Stimulated activated CD8-positive, alpha-beta memory T cell treated with anti-CD3 and anti-CD28 coated beads, Interleukin-7, amount 100 ng/mL, for 4 hours (primary cell): ENCODE results near the gene PPTC7.
"Not testable (repeated sequence)": the region's sequence is repeated elsewhere in the genome, so short reads cannot be mapped to it uniquely, and the experiment has no call there.

Experiments used
- DNase-seq, 2 donors: peaks; one replicate each; pipeline ENCODE4 v3.0.0-alpha.2; 2020; ENCODE audit warnings: low read depth in 2 of 2

The PPTC7 gene

GRCh38 chr12:110536834-110537604 is 46.1 kb downstream of the PPTC7 start:
- DNase-seq, result no peak

GRCh38 chr12:110534811-110535210 is 48.3 kb downstream of the PPTC7 start:
- no peak for DNase-seq

- no peak for DNase-seq
Measured at GRCh38 chr12:110533607-110534006, 49.5 kb downstream of the PPTC7 start.

GRCh38 chr12:110532644-110533043 is 50.5 kb downstream of the PPTC7 start:
- no peak for DNase-seq

GRCh38 chr12:110531741-110532333 is 51.3 kb downstream of the PPTC7 start:
- DNase-seq, result no peak

GRCh38 chr12:110530511-110530910 is 52.6 kb downstream of the PPTC7 start:
- DNase-seq, result no peak

DNA sequence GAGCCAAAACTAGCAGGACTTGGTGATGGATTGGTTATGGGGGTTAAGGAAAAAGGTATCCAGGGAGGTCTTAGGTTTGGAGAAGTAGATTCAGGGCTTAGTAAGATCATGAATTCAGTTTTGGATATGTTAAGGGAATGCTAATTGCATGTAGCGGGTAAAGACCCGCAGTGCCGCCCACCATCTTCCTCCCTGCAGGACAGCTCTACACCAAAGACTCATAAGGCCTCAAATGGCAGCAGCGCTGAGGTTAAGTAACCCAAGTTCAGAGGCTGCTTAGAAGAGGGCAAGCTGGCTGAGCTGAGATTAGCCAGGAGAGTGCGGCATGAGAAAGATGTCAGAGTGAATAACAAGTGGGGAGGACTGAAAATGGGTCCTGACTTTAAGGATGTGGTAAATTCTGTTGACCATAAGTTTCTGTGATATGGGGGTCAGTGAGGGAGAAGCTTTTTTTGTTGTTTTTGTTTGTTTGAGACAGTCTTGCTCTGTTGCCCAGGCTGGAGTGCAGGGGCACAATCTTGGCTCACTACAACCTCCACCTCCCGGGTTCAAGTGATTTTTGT is 54.8 kb downstream of the PPTC7 start:
- no peak for DNase-seq

GRCh38 chr12:110520876-110521712 is 62.0 kb downstream of the PPTC7 start:
- DNase-seq, result not testable (repeated sequence)

- DNase-seq, result not testable (repeated sequence)
Measured at GRCh38 chr12:110518014-110518413, 65.1 kb downstream of the PPTC7 start.

DNA sequence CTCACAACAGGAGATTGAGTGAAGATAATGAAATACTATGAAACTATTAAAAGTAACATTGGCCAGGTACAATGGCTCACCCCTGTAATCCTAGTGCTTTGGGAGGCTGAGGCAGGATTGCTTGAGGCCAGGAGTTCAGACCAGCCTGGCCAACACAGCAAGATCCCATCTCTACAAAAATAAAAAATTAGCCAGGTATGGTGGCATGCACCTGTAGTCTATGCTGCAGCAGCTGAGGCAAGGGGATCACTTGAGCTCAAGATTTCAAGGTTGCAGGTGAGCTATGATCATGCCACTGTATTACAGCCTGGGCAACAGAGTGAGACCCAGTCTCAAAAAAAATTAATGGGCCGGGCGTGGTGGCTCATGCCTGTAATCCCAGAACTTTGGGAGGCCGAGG is 66.1 kb downstream of the PPTC7 start:
- no peak for DNase-seq

GRCh38 chr12:110514363-110514762 is 68.8 kb downstream of the PPTC7 start:
- no peak for DNase-seq

- DNase-seq, result no peak
Measured at GRCh38 chr12:110513842-110514241, 69.3 kb downstream of the PPTC7 start.

DNA sequence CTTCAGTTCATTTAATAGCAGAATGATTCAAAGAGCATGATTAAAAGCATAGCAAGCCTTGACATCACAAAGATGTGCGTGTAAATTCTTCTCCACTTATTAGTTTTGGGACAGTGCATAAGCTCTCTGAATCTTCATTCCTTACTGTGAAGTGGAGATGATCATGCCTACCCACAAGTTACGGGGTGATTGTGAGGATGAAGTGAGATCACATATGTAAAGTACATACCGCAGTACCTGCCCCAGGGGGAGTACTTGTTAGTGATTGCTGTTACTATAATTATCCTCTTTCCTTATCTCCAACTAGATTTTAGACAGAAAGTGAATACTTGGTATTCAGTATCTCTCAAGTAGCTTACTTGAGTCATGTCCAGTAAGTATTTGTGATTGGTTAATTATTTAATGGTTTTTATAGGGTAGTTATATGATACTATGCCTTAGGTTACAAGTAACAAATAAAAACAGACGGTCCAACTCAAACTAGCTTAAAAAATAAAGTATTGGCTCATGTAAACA is 75.0 kb downstream of the PPTC7 start:
- no peak for DNase-seq

DNA sequence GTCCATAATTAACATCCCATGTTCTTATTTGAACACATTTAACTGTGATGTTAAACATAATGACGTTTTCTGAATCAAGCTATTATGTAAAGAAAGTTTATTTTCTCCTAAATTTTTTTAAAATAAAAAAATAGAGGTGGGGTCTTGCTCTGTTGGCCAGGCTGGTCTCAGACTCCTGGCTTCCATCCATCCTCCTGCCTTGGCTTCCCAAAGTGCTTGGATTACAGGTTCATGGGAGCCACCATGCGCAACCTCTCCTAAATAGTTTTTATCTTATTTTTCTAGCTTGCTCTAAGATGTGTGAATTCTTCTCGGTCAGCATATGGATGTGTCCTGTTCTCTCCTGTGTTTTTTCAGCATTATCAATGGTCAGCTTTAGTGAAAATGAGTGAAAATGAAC is 77.8 kb downstream of the PPTC7 start:
- no peak for DNase-seq

- DNase-seq, result no peak
Measured at GRCh38 chr12:110503432-110503831, 79.7 kb downstream of the PPTC7 start.

GRCh38 chr12:110501752-110502738 is 81.1 kb downstream of the PPTC7 start, which contains the start of the genes RAD9B and VPS29:
RAD9B (plus strand) TSS chr12:110502331; CDS start chr12:110502338, 7 bp downstream.
VPS29 (minus strand) TSS chr12:110502111; CDS start chr12:110502051, 60 bp downstream.
- peak; percentile 98 to 99 for DNase-seq

- peak in 1 of 2 donors; percentile 13 for DNase-seq
Measured at GRCh38 chr12:110501399-110501751, 81.7 kb downstream of the PPTC7 start.

- no peak for DNase-seq
Measured at GRCh38 chr12:110498984-110499706, 84.0 kb downstream of the PPTC7 start.
